ENCODE results near the gene MEIS2.

DNA sequence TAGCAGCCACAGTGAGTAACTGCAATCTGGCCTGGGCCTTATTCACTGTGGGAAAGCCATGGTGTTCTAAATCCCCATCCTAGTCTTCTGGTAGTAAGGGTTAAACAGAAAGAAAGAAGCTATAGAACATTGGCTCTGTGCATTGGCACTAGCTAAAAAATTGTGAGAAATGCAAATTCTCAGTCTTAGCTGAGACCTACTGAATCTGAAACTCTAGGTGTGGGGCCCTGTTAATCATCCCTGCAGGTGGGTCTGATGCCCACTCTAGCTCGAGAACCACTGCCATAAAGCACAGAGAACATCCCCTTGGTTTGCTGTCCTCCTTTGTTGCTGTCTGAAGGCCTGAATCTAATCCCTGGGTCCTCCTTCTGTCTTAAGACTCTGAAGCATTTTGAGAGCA lies 59.3 kb downstream of the MEIS2 start:
- TF ChIP-seq POLR2A (IDR thresholded peaks at IDR 0.05; ENCODE audit: low read length) (no peak), GATA1 (IDR thresholded peaks at IDR 0.05; ENCODE audit: low read depth, low read length) (no peak)
